ENCODE data around the gene SEMA5B. TPM values are rescaled to one million over a fixed set of nuclear protein-coding genes. Genes with fewer than 3 reads are reported as not detected.

The SEMA5B gene
- polyA plus RNA-seq, 1 donor (not counting 4 experiments of a cell fraction or from before 2014, with no cell fraction given) = 0.04 TPM

DNA sequence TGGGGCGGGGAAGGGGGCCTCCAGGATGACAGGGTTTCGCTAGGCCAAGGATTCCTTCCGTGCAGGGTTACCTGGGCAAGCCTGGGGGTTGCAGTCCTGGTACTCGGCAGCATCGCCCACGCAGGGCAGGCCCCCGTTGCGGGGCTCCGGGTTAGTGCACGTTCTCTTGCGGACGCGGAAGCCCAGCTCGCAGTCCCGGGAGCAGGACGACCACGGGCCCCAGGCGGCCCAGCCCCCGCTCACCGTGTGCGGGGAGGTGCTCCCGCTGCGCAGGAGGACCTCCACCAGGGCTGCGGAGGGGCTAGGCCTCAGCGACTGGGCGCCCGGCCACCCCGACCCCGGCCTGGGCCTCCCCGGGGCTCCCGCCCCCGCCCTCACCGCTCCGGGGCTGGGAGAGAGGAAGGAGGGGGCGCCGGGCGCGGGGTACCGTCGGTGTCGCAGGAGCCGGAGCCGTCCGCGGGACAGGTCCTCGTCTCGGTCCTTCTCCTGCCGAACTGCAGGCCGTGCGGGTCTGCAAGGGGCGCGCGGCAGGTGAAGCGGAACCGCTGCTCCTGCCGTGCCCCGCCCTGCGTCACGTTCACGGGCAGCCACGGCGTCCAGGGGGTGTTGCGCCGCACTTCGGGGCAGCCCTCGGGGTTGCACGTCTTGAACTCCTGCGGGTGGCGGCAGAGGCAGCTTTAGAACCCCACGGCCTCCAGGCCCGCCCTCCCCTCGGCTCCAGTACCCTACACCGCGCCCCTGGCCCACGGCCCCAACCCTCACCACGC is 114.6 kb downstream of the SEMA5B start:
- H3K36me3 ChIP-seq (ENCODE audit: control insufficient read depth in 2 of 2, extremely low read depth in 1 of 2, insufficient read depth in 2 of 2, low read length in 2 of 2) = no peaks in the 10 kb centered on the region
- no peaks in the 10 kb centered on the region for H3K4me1 ChIP-seq (ENCODE audit: control insufficient read depth, extremely low read depth, insufficient read depth, low read length)
- no peaks in the 10 kb centered on the region for H4K20me1 ChIP-seq (ENCODE audit: control insufficient read depth, extremely low read depth, insufficient read depth, low read length)
- H3K27me3 ChIP-seq (ENCODE audit: control insufficient read depth, extremely low read depth, insufficient read depth, low read length) = peaks cover 33% of the 10 kb centered on the region
- H3K9me1 ChIP-seq (ENCODE audit: control insufficient read depth, extremely low read depth, insufficient read depth, low read length) = no peaks in the 10 kb centered on the region
- no peaks in the 10 kb centered on the region for H3K9me3 ChIP-seq (ENCODE audit: control insufficient read depth, low read depth, low read length)
- H3K27ac ChIP-seq (ENCODE audit: control insufficient read depth, insufficient read depth, low read length) = no peak overlapping the region
- FAIRE-seq (no peak), DNase-seq (ENCODE audit: low read depth, low spot score) (no peak)
- no peak overlapping the region for H3K9ac ChIP-seq (ENCODE audit: control insufficient read depth, extremely low read depth, insufficient read depth, low read length)
- dilution Hi-C loops (cut with MboI; ENCODE audit: extremely low pct_ligation_motif_present, low sequenced_read_pairs) = no loop called here
- no peak overlapping the region for H2AFZ ChIP-seq (ENCODE audit: control insufficient read depth, low read length)
- TF ChIP-seq, protein P1, sequence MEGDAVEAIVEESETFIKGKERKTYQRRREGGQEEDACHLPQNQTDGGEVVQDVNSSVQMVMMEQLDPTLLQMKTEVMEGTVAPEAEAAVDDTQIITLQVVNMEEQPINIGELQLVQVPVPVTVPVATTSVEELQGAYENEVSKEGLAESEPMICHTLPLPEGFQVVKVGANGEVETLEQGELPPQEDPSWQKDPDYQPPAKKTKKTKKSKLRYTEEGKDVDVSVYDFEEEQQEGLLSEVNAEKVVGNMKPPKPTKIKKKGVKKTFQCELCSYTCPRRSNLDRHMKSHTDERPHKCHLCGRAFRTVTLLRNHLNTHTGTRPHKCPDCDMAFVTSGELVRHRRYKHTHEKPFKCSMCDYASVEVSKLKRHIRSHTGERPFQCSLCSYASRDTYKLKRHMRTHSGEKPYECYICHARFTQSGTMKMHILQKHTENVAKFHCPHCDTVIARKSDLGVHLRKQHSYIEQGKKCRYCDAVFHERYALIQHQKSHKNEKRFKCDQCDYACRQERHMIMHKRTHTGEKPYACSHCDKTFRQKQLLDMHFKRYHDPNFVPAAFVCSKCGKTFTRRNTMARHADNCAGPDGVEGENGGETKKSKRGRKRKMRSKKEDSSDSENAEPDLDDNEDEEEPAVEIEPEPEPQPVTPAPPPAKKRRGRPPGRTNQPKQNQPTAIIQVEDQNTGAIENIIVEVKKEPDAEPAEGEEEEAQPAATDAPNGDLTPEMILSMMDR (optimal IDR thresholded peaks at IDR 0.05 in 1 of 3, IDR thresholded peaks at IDR 0.05 in 1 of 3, conservative IDR thresholded peaks at IDR 0.05 in 1 of 3; ENCODE audit: extremely low read depth in 1 of 3, insufficient read depth in 2 of 3, low read length in 3 of 3) = no peak
- peak; percentile 61 for TF ChIP-seq EZH2 (IDR thresholded peaks at IDR 0.05; ENCODE audit: low read length)
- peak overlapping the region; percentile 12 for H3K4me2 ChIP-seq (ENCODE audit: control insufficient read depth, extremely low read depth, insufficient read depth, low read depth, low read length)
- H3K79me2 ChIP-seq (ENCODE audit: control insufficient read depth, insufficient read depth, low read length) = no peaks in the 10 kb centered on the region
- no peak overlapping the region for H3K4me3 ChIP-seq (ENCODE audit: control insufficient read depth in 2 of 3, extremely low read depth in 1 of 3, insufficient read depth in 2 of 3, low read depth in 1 of 3, low read length in 3 of 3)

DNA sequence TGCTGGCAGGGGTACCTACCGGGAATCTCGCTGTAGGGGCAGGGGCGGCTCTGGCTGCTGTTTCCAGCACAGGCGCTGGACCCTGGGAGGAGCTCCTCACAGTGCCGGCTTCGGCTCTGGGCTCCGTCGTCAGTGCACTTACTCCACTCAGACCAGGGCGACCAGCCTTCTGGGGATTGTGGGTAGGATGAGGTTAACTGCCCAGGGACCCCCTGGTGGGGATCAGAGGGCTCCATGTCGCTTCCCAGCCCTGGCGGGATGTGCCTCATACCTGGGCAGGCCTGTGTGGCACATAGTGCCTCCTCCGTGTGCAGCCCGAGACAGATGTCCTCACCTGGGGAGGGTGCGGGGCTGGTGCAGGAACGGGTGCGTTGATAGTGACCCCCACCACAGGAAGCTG is 115.7 kb downstream of the SEMA5B start:
- no peaks in the 10 kb centered on the region for H3K9me1 ChIP-seq (ENCODE audit: control insufficient read depth, extremely low read depth, insufficient read depth, low read length)
- no peak overlapping the region for H3K4me2 ChIP-seq (ENCODE audit: control insufficient read depth, extremely low read depth, insufficient read depth, low read depth, low read length)
- dilution Hi-C loops (cut with MboI; ENCODE audit: extremely low pct_ligation_motif_present, low sequenced_read_pairs) = no loop called here
- no peak for FAIRE-seq
- H3K4me1 ChIP-seq (ENCODE audit: control insufficient read depth, extremely low read depth, insufficient read depth, low read length) = no peaks in the 10 kb centered on the region
- H3K9me3 ChIP-seq (ENCODE audit: control insufficient read depth, low read depth, low read length) = no peaks in the 10 kb centered on the region
- no peak overlapping the region for H3K9ac ChIP-seq (ENCODE audit: control insufficient read depth, extremely low read depth, insufficient read depth, low read length)
- no peaks in the 10 kb centered on the region for H4K20me1 ChIP-seq (ENCODE audit: control insufficient read depth, extremely low read depth, insufficient read depth, low read length)
- H2AFZ ChIP-seq (ENCODE audit: control insufficient read depth, low read length) = no peak overlapping the region
- H3K36me3 ChIP-seq (ENCODE audit: control insufficient read depth in 2 of 2, extremely low read depth in 1 of 2, insufficient read depth in 2 of 2, low read length in 2 of 2) = no peaks in the 10 kb centered on the region
- no peak for TF ChIP-seq EZH2 (IDR thresholded peaks at IDR 0.05; ENCODE audit: low read length)
- TF ChIP-seq, protein P1 (optimal IDR thresholded peaks at IDR 0.05 in 1 of 3, IDR thresholded peaks at IDR 0.05 in 1 of 3, conservative IDR thresholded peaks at IDR 0.05 in 1 of 3; ENCODE audit: extremely low read depth in 1 of 3, insufficient read depth in 2 of 3, low read length in 3 of 3) = no peak
- no peak overlapping the region for H3K4me3 ChIP-seq (ENCODE audit: control insufficient read depth in 2 of 3, extremely low read depth in 1 of 3, insufficient read depth in 2 of 3, low read depth in 1 of 3, low read length in 3 of 3)
- no peaks in the 10 kb centered on the region for H3K79me2 ChIP-seq (ENCODE audit: control insufficient read depth, insufficient read depth, low read length)
- DNase-seq (ENCODE audit: low read depth, low spot score) = no peak
- H3K27ac ChIP-seq (ENCODE audit: control insufficient read depth, insufficient read depth, low read length) = no peak overlapping the region
- H3K27me3 ChIP-seq (ENCODE audit: control insufficient read depth, extremely low read depth, insufficient read depth, low read length) = peaks cover 33% of the 10 kb centered on the region
